Effector memory CD4-positive, alpha-beta T cell (primary cell): ENCODE results near the gene ASB1.
A peak's percentile ranks its signal among the peaks of the same experiment; 100 is the strongest.
"Not testable (repeated sequence)": the region's sequence is repeated elsewhere in the genome, so short reads cannot be mapped to it uniquely, and the experiment has no call there.

Experiments
- DNase-seq, 3 donors: peaks; one replicate each; pipeline ENCODE4 v3.0.0-alpha.2; 2020
- H3K27ac ChIP-seq: 2 replicates; pipeline ENCODE4 v1.7.0; 2013; ENCODE audit warnings: mild to moderate bottlenecking, low read length, moderate library complexity; ENCODE audit not compliant: insufficient read depth, poor library complexity, severe bottlenecking
- H3K27me3 ChIP-seq: replicated peaks from 2 replicates; pipeline ENCODE4 v1.7.0; 2013; ENCODE audit warnings: mild to moderate bottlenecking, low read length; ENCODE audit not compliant: insufficient read depth, control insufficient read depth, poor library complexity, severe bottlenecking
- H3K36me3 ChIP-seq: 2 replicates; pipeline ENCODE4 v1.7.0; 2013; ENCODE audit warnings: mild to moderate bottlenecking, low read length, moderate library complexity; ENCODE audit not compliant: control insufficient read depth, insufficient read depth
- H3K4me1 ChIP-seq: 2 replicates; pipeline ENCODE4 v1.7.0; 2013; ENCODE audit warnings: low read length, mild to moderate bottlenecking; ENCODE audit not compliant: control insufficient read depth, insufficient read depth, poor library complexity, severe bottlenecking
- H3K4me3 ChIP-seq: 2 replicates; pipeline ENCODE4 v1.7.0; 2013; ENCODE audit warnings: low read length, low read depth, mild to moderate bottlenecking; ENCODE audit not compliant: insufficient read depth, poor library complexity, severe bottlenecking
- H3K9me3 ChIP-seq: 2 replicates; pipeline ENCODE4 v1.7.0; 2013; ENCODE audit warnings: mild to moderate bottlenecking, low read length, moderate library complexity; ENCODE audit not compliant: control insufficient read depth

Gene ASB1

DNA sequence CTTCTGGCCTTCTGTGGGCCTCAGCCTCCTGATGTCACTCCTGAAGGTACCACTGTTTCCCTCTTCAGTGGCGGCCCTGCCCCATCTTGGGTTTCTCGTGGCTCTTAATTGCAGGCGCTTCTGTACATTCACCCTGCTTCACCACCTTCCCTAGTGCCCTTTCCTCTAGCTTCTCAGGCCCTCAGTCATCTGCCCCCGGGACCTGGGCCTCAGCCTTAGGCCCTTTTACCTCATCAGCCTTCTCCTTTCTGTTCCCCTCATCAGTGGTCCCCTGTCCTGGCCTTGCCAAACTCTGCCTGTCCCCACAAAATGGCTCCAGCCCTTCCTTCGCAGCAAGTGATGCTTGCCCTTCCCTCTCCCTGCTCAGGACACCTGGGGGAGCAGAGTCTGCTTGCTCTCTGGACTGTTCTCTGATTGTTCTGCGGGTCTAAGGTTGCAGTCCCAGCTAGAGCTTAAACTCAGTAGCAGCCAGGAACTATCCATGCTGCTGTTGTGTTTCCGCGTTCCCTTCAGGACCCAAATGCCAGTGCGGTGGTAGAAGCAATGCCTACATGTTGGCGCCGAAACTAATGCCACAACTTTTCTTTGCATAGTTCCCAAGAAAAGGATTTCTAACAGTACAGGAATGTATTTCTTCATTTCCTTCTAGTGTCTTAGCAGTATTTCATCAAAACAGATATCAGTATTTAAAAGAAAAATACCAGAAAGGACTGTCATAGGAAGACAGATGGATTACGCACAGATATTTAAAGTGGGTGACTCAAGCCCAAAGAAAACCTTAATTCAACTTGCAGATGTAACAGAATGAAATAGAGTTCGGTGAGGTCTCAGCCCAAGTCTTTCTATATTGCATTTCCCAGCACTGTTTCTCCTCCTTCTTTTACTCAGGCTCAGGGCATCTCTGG is 7.5 kb downstream of the ASB1 start:
- Histone ChIP-seq H3K27me3 (no peaks in the 10 kb centered on the region), H3K36me3 (peaks cover 37% of the 10 kb centered on the region), H3K27ac (no peak overlapping the region), H3K4me1 (no peaks in the 10 kb centered on the region), H3K9me3 (no peaks in the 10 kb centered on the region), H3K4me3 (no peak overlapping the region)
- no peak for DNase-seq

DNA sequence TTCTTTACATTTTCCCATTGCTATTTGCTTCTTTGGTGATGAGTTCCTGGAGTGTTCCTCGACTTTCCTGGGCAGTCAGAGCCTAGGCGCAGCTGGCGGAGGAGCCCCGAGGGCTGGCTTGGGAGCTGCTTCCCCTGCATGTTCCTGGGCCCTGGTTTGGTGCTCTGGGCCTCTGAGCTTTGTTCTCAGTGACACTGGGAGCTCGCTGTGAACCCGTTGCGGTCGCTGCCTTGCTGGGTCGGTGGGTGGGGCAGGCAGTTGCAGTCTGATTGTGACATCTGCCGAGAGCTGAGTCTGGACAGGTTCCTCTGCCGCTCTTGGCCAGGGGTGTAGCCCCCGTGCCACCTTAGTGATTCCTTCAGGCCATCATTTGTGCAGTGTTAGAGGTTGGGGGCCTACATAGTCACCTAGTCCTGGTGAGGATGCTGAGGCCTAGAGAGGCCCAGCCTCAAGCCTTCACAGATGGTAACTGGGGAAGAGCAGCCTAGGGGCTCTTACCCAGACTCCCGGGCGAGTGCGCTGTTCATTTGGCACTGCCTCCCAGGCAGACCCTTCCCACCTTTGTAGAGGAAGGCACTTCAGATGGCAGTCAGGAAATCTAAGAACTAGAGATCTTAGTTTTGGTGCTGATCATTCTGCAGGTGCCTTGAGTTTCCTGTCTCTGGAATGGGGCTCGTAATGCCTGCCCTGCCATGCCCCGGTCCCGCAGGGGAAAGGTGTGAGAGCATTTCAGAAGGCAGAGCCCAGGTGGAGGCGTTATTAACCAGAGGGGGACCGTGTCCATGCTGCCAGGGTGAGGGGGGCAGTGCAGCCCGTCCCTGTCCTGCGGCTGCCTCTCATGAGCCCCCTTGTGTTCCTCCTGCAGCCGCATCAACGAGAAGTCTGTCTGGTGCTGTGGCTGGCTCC is 8.4 kb downstream of the ASB1 start:
- Histone ChIP-seq H3K9me3 (no peaks in the 10 kb centered on the region), H3K4me3 (no peak overlapping the region), H3K36me3 (peaks cover 36% of the 10 kb centered on the region), H3K27me3 (no peaks in the 10 kb centered on the region), H3K27ac (no peak overlapping the region), H3K4me1 (peaks cover 5% of the 10 kb centered on the region)
- no peak for DNase-seq

DNA sequence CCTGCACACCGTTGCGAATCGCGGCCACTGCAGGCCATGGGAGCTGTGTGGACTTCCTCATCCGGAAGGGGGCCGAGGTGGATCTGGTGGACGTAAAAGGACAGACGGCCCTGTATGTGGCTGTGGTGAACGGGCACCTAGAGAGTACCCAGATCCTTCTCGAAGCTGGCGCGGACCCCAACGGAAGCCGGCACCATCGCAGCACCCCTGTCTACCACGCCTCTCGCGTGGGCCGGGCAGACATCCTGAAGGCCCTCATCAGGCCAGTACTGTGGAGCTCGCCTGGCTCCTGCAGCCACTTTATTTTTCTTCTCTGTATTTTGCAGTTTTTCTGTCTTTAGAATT is 9.0 kb downstream of the ASB1 start:
- no peaks in the 10 kb centered on the region for H3K9me3 ChIP-seq
- H3K36me3 ChIP-seq = peaks cover 29% of the 10 kb centered on the region
- no peak overlapping the region for H3K27ac ChIP-seq
- no peaks in the 10 kb centered on the region for H3K27me3 ChIP-seq
- no peak for DNase-seq
- peaks cover 5% of the 10 kb centered on the region for H3K4me1 ChIP-seq
- no peak overlapping the region for H3K4me3 ChIP-seq

DNA sequence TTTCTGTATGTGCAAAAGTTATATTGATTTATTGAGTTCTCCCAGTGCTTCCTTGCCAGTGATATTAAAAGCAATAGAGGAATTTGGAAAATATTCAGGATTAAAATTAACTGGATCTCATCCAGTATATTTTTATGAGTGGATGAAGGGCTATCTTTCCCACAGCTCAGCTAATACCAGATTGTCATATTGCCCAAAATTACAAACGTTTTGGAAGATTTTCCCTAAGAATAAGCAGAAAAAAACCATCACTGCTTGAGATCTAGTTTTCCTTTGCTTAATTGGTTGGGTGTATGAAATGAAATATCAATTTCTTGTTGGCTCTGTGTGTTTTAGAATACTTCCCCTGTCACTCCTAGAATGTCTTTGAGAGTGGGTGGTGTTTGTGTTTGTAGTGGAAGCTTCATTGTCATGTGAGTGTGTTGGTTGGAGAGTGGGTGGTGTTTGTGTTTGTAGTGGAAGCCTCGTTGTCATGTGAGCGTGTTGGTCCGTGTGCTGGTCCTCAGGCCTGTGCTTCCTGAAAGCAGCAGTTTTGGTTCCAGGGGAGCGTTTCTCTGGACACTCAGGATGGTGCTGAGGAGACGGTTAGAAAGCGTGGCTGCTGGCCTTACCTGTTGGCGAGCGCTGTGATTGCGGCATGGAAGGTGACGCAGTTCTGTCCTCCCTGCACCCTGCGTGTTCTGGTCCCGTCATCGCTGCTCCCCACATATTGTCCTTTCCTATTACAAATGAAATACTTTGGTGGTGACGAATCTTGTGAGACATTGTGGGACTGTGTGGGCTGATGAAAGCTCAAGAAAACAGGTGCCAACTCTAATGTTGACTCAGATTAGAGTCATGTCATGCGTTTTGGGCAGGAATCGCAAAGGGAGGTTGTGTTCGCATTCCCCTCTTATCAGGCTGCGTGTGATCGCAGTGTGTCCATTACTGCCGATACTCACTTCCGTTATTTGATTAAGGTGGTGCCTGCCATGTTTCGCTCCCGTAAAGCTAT is 12.4 kb downstream of the ASB1 start:
- H3K27me3 ChIP-seq = no peaks in the 10 kb centered on the region
- peaks cover 21% of the 10 kb centered on the region for H3K36me3 ChIP-seq
- peak overlapping the region; percentile 18 for H3K4me3 ChIP-seq
- H3K9me3 ChIP-seq = no peaks in the 10 kb centered on the region
- DNase-seq = peak in 1 of 3 donors; percentile 15
- H3K27ac ChIP-seq = no peak overlapping the region
- H3K4me1 ChIP-seq = peaks cover 5% of the 10 kb centered on the region

DNA sequence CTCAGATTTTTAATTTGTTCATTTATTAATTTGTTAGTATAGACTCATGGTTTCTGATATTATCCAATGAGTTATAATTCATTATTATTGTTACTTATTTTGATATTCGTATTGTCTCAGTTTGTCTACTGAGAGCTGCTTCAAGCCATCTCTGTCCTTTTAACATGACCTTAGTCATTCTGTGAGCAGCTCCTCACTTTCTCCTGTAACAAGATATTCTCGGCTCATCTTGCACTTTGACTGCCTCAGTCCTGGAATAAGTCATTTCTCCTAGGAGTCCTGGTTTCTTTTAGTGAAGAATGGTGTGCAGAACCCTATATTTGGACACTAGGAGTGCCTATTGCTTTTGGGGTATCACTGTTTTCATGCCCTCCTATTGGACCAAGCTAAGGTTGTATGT is 13.2 kb downstream of the ASB1 start:
- Histone ChIP-seq H3K27ac (no peak overlapping the region), H3K27me3 (no peaks in the 10 kb centered on the region), H3K36me3 (peaks cover 21% of the 10 kb centered on the region), H3K4me1 (peaks cover 5% of the 10 kb centered on the region), H3K4me3 (peak overlapping the region; percentile 18), H3K9me3 (no peaks in the 10 kb centered on the region)
- DNase-seq = no peak

DNA sequence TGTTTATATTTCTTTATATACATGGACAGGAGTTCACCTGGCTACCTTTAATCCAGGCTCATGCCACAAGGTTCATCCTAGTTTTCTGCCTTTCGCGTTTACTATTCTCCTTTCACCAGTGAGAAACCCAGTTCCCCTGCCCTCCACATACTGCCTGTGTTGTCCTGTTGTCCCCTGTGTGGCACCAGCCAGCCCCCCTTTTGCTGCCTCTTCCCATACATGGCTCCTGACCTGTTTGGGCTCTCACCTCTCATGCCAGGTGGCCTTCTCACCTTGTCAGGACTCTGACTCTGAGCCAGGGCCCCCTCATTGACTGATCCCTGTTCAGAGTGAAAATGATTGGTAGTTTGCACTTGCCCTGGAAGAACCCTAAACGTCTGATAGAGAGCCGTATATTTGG is 13.6 kb downstream of the ASB1 start:
- Histone ChIP-seq H3K36me3 (peaks cover 21% of the 10 kb centered on the region), H3K4me3 (peak overlapping the region; percentile 18), H3K27me3 (no peaks in the 10 kb centered on the region), H3K27ac (no peak overlapping the region), H3K4me1 (peaks cover 5% of the 10 kb centered on the region), H3K9me3 (no peaks in the 10 kb centered on the region)
- DNase-seq = no peak

DNA sequence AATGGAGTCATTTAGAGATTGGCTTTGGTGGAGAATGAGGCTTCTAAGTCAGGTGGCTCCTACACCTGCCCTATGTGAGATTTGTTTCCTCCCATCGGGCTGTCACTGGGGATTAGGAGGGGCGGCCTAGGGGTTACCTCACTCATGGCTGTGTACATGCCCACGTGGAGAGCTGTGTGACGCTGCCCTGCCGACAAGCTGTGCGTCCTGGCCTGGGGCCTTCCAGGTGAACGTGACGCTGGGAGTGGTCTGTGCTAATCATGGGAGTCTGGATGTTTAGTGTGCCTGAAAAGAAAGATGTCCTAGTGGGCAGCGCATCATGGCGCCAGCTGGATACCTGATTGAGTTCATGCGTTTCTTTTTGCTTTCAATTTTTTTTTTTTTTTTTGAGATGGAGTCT is 14.0 kb downstream of the ASB1 start:
- peaks cover 5% of the 10 kb centered on the region for H3K4me1 ChIP-seq
- no peaks in the 10 kb centered on the region for H3K9me3 ChIP-seq
- no peak overlapping the region for H3K4me3 ChIP-seq
- peaks cover 21% of the 10 kb centered on the region for H3K36me3 ChIP-seq
- no peak overlapping the region for H3K27ac ChIP-seq
- DNase-seq = no peak
- H3K27me3 ChIP-seq = no peaks in the 10 kb centered on the region

DNA sequence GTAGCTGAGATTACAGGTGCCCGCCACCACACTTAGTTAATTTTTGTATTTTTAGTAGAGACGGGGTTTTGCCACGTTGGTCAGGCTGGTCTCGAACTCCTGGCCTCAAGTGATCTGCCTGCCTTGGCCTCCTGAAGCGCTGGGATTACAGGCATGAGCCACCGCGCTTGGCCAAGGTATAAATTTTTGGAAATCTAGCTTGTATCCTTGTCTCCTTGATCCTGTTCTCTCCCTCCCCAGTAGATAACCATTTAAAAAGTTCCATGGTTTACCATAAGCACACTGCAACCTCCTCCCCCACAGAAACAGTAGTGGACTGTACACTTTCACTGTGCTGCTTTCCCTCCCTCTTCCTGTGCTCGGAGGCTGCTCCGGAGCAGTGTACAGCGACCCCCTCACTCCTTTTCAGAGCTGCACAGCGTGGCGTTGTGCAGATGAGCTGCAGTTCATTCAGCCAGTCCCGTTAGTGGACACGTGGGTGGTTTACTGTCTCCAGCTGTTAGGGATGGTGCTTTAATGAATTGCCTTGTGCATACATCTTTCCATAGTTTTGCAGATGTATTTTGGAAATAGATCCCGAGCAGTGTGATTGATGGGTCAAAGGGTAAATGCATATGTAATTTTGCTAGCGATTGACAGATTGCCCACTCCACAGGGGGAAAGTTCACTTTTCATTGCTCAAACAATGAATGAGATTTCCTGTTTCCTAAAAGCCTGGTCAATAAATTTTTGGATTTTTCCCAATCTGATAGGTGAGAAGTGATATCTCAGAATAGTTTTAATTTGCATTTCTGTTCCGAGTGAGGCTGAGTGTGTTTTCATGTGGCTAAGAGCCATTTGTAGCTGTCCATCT is 14.8 kb downstream of the ASB1 start:
- peaks cover 27% of the 10 kb centered on the region for H3K36me3 ChIP-seq
- H3K27me3 ChIP-seq = no peaks in the 10 kb centered on the region
- no peaks in the 10 kb centered on the region for H3K9me3 ChIP-seq
- DNase-seq = no peak
- no peak overlapping the region for H3K4me3 ChIP-seq
- no peak overlapping the region for H3K27ac ChIP-seq
- H3K4me1 ChIP-seq = peaks cover 5% of the 10 kb centered on the region

DNA sequence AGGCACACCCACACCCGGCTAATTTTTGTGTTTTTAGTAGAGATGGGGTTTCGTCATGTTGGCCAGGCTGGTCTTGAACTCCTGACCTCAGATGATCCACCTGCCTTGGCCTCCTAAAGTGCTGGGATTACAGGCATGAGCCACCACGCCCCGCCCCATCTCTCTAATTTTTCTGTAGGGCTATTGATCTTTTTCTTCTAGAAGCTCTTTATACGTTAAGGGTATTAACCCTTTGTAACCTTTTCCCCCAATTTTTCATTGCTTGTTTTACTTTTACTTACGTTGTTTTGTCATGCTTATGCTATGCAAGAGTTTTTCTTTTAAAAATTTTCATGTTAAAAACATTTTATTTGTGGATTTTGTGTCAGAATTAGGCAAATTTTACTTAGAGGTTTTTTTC is 15.5 kb downstream of the ASB1 start:
- not testable (repeated sequence) for H3K27me3 ChIP-seq, DNase-seq, H3K9me3 ChIP-seq, H3K4me3 ChIP-seq, H3K4me1 ChIP-seq, H3K27ac ChIP-seq
- H3K36me3 ChIP-seq = peaks cover 34% of the 10 kb centered on the region
